ENCODE measurements around the gene C15orf40. TPM values are rescaled to one million over a fixed set of nuclear protein-coding genes. Genes with fewer than 3 reads are reported as not detected.

Gene C15orf40
- polyA plus RNA-seq (2011; rRNA removed) (17.9 and 21.1 TPM in 2 replicates), polyA minus RNA-seq (2011; rRNA and poly(A)+ RNA removed) (5.7 and 9.3 TPM in 2 replicates)

DNA sequence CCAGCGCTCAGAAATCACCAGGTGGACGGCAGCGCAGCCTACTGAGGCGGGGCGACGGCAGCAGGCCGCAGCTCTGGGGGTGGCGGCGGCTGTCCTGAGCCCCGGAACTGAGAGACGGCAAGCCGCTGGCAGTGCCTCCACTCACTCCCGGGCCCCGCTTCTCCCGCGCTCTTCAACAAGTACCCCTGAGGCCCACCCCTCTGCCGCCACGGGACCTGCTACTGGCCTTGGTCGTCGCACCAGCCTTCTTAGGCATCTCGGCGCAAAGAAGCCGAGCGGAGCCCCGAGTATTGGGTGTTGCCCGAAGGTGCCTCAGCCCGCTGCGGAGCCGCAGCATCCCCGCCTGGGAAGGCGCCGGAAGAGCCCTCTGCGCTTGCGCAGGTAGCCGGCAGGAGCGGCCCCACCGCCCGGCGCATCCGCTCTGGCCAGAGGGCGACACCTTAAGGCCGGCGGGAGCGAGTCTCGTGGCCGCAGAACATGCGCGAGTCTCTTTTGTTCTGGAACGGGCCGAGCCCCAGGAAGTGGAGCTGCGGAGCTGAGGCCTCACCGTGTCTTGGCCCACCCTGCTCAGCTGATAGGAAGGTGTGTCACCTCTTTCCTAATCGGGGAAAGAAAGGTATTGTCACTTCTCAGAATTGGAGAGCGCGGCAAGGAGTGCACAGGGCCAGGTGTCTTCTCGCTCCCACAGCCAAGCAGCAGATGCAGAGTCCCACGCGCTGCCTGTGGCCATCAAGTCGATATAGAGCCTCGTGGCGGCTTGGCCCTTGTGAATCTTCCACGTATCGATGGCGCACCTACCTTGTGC, at the start of gene C15orf40:
C15orf40 (minus strand) TSS at position 369 of the 805 bp plus-strand sequence; CDS start at position 337, 32 bp downstream.
- no peak for DNase-seq (ENCODE audit: low read depth)
- Histone ChIP-seq H3K27me3 (ENCODE audit: control insufficient read depth, insufficient read depth, low read length) (no peaks in the 10 kb centered on the region), H3K4me3 (ENCODE audit: low read depth, low read length) (peak within 1 kb of the TSS; percentile 59), H3K36me3 (ENCODE audit: control insufficient read depth, insufficient read depth, low read length) (peaks cover 2% of the 10 kb centered on the region)
- TF ChIP-seq CTCF (IDR thresholded peaks at IDR 0.05; ENCODE audit: insufficient read depth, low read depth, low read length): peak; percentile 78
- ChIA-PET POLR2A (no interaction called here), CTCF (interaction anchor here (0.5 to 2.4 kb wide), 28 partner anchors 9 to 563 kb away, joined by 3 to 29 read pairs (median 4); partner anchors contain the start of genes HDGFL3 and RPS17)

DNA sequence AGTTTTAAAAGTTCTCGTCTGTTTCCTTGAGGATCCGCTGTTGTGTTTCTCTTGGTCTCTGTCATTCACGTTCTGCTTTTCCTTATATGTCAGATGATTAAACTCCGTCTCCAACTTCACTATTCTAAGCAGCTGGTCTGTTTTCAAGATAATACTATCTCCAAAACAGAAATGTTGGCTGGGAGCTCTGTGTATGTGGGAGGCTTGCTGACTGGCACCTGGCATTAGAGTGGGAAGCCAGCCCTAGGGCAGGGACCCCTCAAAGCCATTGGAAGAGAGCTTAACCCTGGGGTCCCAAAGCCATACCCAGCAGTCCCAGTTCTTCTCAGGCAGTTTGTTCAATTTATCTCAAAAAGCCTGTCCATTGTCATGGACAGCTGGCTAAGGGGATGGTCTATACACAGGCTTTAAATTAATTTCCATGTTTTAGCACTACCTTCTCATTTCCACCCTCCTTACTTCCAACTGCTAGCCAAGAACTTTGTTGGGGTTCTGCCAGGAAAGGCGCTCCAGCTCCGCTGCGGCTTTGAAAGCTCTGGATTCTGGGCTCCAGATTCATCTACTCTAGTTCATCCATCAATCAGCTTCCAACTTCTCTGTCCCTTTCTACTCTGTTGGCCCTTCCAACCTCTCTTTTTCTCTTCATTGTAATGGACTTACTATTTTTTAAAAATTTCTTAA, 46.4 kb upstream of the C15orf40 start:
- DNase-seq (ENCODE audit: low read depth): no peak
- ChIA-PET CTCF (interaction anchor here (0.8 to 1.5 kb wide), 4 partner anchors 9 to 69 kb away, joined by 3 to 7 read pairs (median 3); partner anchors contain the start of gene BTBD1), POLR2A (no interaction called here)
- no peaks in the 10 kb centered on the region; the same call in 1 of the 2 replicates for H3K36me3 ChIP-seq (ENCODE audit: control insufficient read depth, insufficient read depth, low read length)
- no peak for TF ChIP-seq CTCF (IDR thresholded peaks at IDR 0.05; ENCODE audit: insufficient read depth, low read depth, low read length)
- no peaks in the 10 kb centered on the region for H3K27me3 ChIP-seq (ENCODE audit: control insufficient read depth, insufficient read depth, low read length)
- no peak overlapping the region for H3K4me3 ChIP-seq (ENCODE audit: low read depth, low read length)

DNA sequence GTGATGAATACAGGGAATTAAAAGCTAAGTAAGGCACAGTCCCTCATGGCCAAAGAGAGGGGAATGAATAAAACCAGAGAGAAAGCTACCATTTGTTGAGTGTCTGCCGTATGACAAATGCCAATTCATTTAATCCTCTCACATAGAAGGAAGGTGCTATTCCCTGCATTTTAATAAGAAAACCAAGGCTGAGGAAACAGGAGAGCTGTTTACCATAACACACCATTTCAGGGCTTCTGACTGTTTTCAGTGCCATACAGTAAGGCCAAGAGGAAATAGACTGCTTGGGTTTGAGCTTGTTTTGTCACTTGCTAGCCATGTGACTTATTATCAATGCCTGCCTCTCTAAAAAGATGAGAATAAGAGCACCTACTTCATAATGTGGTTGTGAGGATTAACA, 45.6 kb upstream of the C15orf40 start:
- ChIA-PET POLR2A (no interaction called here), CTCF (interaction anchor here (0.8 to 1.5 kb wide), 3 partner anchors 10 to 44 kb away, joined by 3 to 7 read pairs (median 3); partner anchors contain the start of gene BTBD1)
- Histone ChIP-seq H3K36me3 (ENCODE audit: control insufficient read depth, insufficient read depth, low read length) (no peaks in the 10 kb centered on the region; the same call in 1 of the 2 replicates), H3K27me3 (ENCODE audit: control insufficient read depth, insufficient read depth, low read length) (no peaks in the 10 kb centered on the region), H3K4me3 (ENCODE audit: low read depth, low read length) (no peak overlapping the region)
- no peak for TF ChIP-seq CTCF (IDR thresholded peaks at IDR 0.05; ENCODE audit: insufficient read depth, low read depth, low read length)
- DNase-seq (ENCODE audit: low read depth): no peak

GRCh38 chr15:83053151-83053550, 41.7 kb upstream of the C15orf40 start:
- TF ChIP-seq CTCF (IDR thresholded peaks at IDR 0.05; ENCODE audit: insufficient read depth, low read depth, low read length): no peak
- POLR2A ChIA-PET: no interaction called here
- no peaks in the 10 kb centered on the region for H3K27me3 ChIP-seq (ENCODE audit: control insufficient read depth, insufficient read depth, low read length)
- H3K4me3 ChIP-seq (ENCODE audit: low read depth, low read length): no peak overlapping the region
- DNase-seq (ENCODE audit: low read depth): peak; percentile 75
- H3K36me3 ChIP-seq (ENCODE audit: control insufficient read depth, insufficient read depth, low read length): peaks cover 3% of the 10 kb centered on the region; the same call in 1 of the 2 replicates
- CTCF ChIA-PET: no interaction called here

- DNase-seq (ENCODE audit: low read depth): no peak
- POLR2A ChIA-PET: no interaction called here
- Histone ChIP-seq H3K4me3 (ENCODE audit: low read depth, low read length) (no peak overlapping the region), H3K36me3 (ENCODE audit: control insufficient read depth, insufficient read depth, low read length) (peaks cover 17% of the 10 kb centered on the region), H3K27me3 (ENCODE audit: control insufficient read depth, insufficient read depth, low read length) (no peaks in the 10 kb centered on the region)
- CTCF ChIA-PET: no interaction called here
- TF ChIP-seq CTCF (IDR thresholded peaks at IDR 0.05; ENCODE audit: insufficient read depth, low read depth, low read length): no peak
Observed at GRCh38 chr15:83046558-83047127, 35.2 kb upstream of the C15orf40 start.

Measured in BJ (cell line).